Endothelial cell of umbilical vein (primary cell): Measurements from ENCODE around the gene ATG13.

Source experiments
- CTCF ChIP-seq, 2 donors: IDR thresholded peaks; 1 replicate in 1 of 2; 2 replicates in 1 of 2; pipeline ENCODE4 v1.5.1; 2011; ENCODE audit warnings: low read length in 2 of 2, mild to moderate bottlenecking in 2 of 2, moderate library complexity in 2 of 2, control low read depth in 1 of 2, inconsistent platforms in 1 of 2, low read depth in 1 of 2; ENCODE audit not compliant: insufficient read depth in 1 of 2; ENCODE audit errors: extremely low read depth in 1 of 2
- EZH2 ChIP-seq: IDR thresholded peaks from 2 replicates; pipeline ENCODE4 v1.6.1; 2012; ENCODE audit warnings: borderline replicate concordance, low read depth, mild to moderate bottlenecking, moderate library complexity, low read length, inconsistent platforms; ENCODE audit not compliant: severe bottlenecking

DNA sequence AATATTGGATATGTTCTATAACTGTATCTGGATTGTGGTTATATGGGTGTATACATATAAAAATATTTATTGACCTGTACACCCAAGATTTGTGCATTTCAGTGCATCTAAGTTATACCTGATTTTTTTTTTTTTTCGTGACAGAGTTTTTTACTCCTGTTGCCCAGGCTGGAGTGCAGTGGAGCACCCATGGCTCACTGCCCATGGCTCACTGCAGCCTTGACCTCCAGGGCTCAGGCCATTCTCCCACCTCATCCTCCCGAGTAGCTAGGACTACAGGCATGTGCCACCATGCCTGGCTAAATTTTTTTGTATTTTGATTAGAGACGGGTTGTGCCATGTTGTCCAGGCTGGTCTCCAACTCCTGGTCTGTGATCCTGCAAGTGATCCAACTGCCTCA is 24.3 kb downstream of the ATG13 start:
- TF ChIP-seq CTCF (IDR thresholded peaks at IDR 0.05; ENCODE audit: extremely low read depth in 1 of 2, insufficient read depth in 1 of 2, low read depth in 1 of 2, low read length in 2 of 2) = no peak
- no peak for TF ChIP-seq EZH2
